Measurements from ENCODE around the gene TSKU. TPM values are rescaled to one million over a fixed set of nuclear protein-coding genes. Genes with fewer than 3 reads are reported as not detected.

TSKU gene
- total RNA-seq, 1 donor from 2014 or later, result 29.2 TPM

GRCh38 chr11:76736266-76736665 is 46.9 kb upstream of the TSKU start:
- peaks cover 7% of the 10 kb centered on the region for H3K9me3 Mint-ChIP-seq (ENCODE audit: unreplicated experiment)
- no peak for DNase-seq
- H3K27me3 Mint-ChIP-seq (ENCODE audit: unreplicated experiment), result peaks cover 2% of the 10 kb centered on the region
- H3K4me3 Mint-ChIP-seq (ENCODE audit: unreplicated experiment), result no peak overlapping the region
- no peak for TF ChIP-seq CTCF (IDR thresholded peaks at IDR 0.05; ENCODE audit: partially characterized antibody, unreplicated experiment)
- no peak overlapping the region for H3K27ac Mint-ChIP-seq (ENCODE audit: unreplicated experiment)
- H3K4me1 Mint-ChIP-seq (ENCODE audit: low read depth, unreplicated experiment), result peaks cover 20% of the 10 kb centered on the region
- no peaks in the 10 kb centered on the region for H3K36me3 Mint-ChIP-seq (ENCODE audit: unreplicated experiment)

DNA sequence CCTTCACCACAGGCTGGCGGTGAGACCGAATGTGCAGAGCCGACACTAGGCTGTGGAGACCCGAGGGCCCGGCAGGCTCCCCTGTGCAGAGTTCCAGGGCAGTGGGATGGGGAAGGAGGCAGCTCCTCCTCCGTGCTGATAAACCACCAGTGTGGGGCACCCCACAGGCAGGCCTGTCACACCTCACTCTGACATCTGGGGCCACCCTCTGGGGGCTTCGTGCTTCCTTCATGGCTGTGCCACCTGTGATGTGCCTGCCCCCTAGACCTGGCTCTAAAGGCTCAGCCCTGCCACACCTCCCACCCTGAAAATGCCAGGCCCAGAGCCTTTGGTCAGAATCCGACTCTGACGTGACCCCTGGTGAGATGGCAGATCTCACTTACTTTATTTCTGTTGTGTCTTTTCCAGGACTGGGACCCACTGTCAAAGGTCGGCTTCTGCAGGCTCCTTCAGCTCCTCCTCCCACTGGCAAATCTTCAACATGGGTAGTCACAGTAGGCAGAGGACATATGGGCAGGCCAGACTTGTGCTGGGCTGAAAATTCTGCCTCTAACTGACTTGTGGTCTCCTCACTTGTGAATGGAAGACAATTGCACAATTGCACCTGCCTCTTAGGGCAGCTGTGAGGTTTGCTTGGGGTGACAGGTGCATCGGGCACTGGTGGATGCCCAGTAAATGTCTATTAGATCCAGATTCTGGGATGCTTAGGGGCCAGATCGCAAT is 46.2 kb upstream of the TSKU start:
- H3K27ac Mint-ChIP-seq (ENCODE audit: unreplicated experiment), result no peak overlapping the region
- H3K36me3 Mint-ChIP-seq (ENCODE audit: unreplicated experiment), result no peaks in the 10 kb centered on the region
- peaks cover 2% of the 10 kb centered on the region for H3K27me3 Mint-ChIP-seq (ENCODE audit: unreplicated experiment)
- H3K4me3 Mint-ChIP-seq (ENCODE audit: unreplicated experiment), result no peak overlapping the region
- DNase-seq, result no peak
- TF ChIP-seq CTCF (IDR thresholded peaks at IDR 0.05; ENCODE audit: partially characterized antibody, unreplicated experiment), result no peak
- H3K9me3 Mint-ChIP-seq (ENCODE audit: unreplicated experiment), result peaks cover 7% of the 10 kb centered on the region
- H3K4me1 Mint-ChIP-seq (ENCODE audit: low read depth, unreplicated experiment), result peaks cover 20% of the 10 kb centered on the region

- H3K27me3 Mint-ChIP-seq (ENCODE audit: unreplicated experiment), result peaks cover 2% of the 10 kb centered on the region
These were observed 44.4 kb upstream of the TSKU start for GRCh38 chr11:76738618-76739240.

GRCh38 chr11:76739798-76740197 is 43.4 kb upstream of the TSKU start:
- Mint-ChIP-seq H3K27ac (ENCODE audit: unreplicated experiment) (no peak overlapping the region), H3K4me1 (ENCODE audit: low read depth, unreplicated experiment) (peaks cover 16% of the 10 kb centered on the region), H3K36me3 (ENCODE audit: unreplicated experiment) (no peaks in the 10 kb centered on the region), H3K9me3 (ENCODE audit: unreplicated experiment) (peaks cover 8% of the 10 kb centered on the region), H3K27me3 (ENCODE audit: unreplicated experiment) (peaks cover 3% of the 10 kb centered on the region), H3K4me3 (ENCODE audit: unreplicated experiment) (no peak overlapping the region)
- DNase-seq, result no peak
- no peak for TF ChIP-seq CTCF (IDR thresholded peaks at IDR 0.05; ENCODE audit: partially characterized antibody, unreplicated experiment)

More at GRCh38 chr11:76738618-76739240, 44.4 kb upstream of the TSKU start:
- Mint-ChIP-seq H3K4me3 (ENCODE audit: unreplicated experiment) (no peak overlapping the region), H3K27ac (ENCODE audit: unreplicated experiment) (no peak overlapping the region), H3K36me3 (ENCODE audit: unreplicated experiment) (no peaks in the 10 kb centered on the region), H3K4me1 (ENCODE audit: low read depth, unreplicated experiment) (peaks cover 16% of the 10 kb centered on the region), H3K9me3 (ENCODE audit: unreplicated experiment) (peaks cover 8% of the 10 kb centered on the region)
- no peak for TF ChIP-seq CTCF (IDR thresholded peaks at IDR 0.05; ENCODE audit: partially characterized antibody, unreplicated experiment)
- no peak for DNase-seq

GRCh38 chr11:76740772-76741171 is 42.4 kb upstream of the TSKU start:
- TF ChIP-seq CTCF (IDR thresholded peaks at IDR 0.05; ENCODE audit: partially characterized antibody, unreplicated experiment), result no peak
- Mint-ChIP-seq H3K36me3 (ENCODE audit: unreplicated experiment) (no peaks in the 10 kb centered on the region), H3K4me1 (ENCODE audit: low read depth, unreplicated experiment) (peaks cover 11% of the 10 kb centered on the region), H3K4me3 (ENCODE audit: unreplicated experiment) (no peak overlapping the region), H3K27ac (ENCODE audit: unreplicated experiment) (no peak overlapping the region), H3K9me3 (ENCODE audit: unreplicated experiment) (peaks cover 8% of the 10 kb centered on the region), H3K27me3 (ENCODE audit: unreplicated experiment) (peaks cover 5% of the 10 kb centered on the region)
- no peak for DNase-seq
